Osteocyte (in vitro differentiated cells): ENCODE results near the gene MPPED2. TPM values are rescaled to one million over a fixed set of nuclear protein-coding genes. Genes with fewer than 3 reads are reported as not detected.

Experiments
- DNase-seq: peaks from one replicate; pipeline ENCODE4 v3.0.0; 2021; ENCODE audit warnings: mixed read lengths; ENCODE audit not compliant: unreplicated experiment; ENCODE audit errors: extremely low spot score
- H3K27ac Mint-ChIP-seq: one replicate; pipeline ENCODE4 v1.8.0; 2021; ENCODE audit warnings: mild to moderate bottlenecking, mixed read lengths; ENCODE audit not compliant: unreplicated experiment
- H3K27me3 Mint-ChIP-seq: one replicate; pipeline ENCODE4 v1.8.0; 2021; ENCODE audit warnings: mixed read lengths; ENCODE audit not compliant: unreplicated experiment
- H3K36me3 Mint-ChIP-seq: one replicate; pipeline ENCODE4 v1.8.0; 2021; ENCODE audit warnings: mixed read lengths; ENCODE audit not compliant: unreplicated experiment
- H3K4me1 Mint-ChIP-seq: one replicate; pipeline ENCODE4 v1.8.0; 2021; ENCODE audit warnings: mixed read lengths; ENCODE audit not compliant: unreplicated experiment
- H3K4me3 Mint-ChIP-seq: one replicate; pipeline ENCODE4 v1.8.0; 2021; ENCODE audit warnings: mild to moderate bottlenecking, moderate library complexity, mixed read lengths; ENCODE audit not compliant: unreplicated experiment
- H3K9me3 Mint-ChIP-seq: one replicate; pipeline ENCODE4 v1.8.0; 2021; ENCODE audit warnings: mixed read lengths; ENCODE audit not compliant: unreplicated experiment
- CTCF ChIP-seq: fragments of 200-600 bp; sonication (generic); IDR thresholded peaks from 2 replicates; pipeline ENCODE4 v1.5.0; 2021; ENCODE audit warnings: antibody characterized with exemption, mild to moderate bottlenecking, moderate library complexity
- total RNA-seq: library from RNA; stranded (reverse); gene quantifications from 2 replicates; pipeline ENCODE4 v1.2.1, GENCODE V29; 2021

Gene MPPED2
- total RNA-seq, 1 donor from 2014 or later: not detected

- no peak for DNase-seq
- no peaks in the 10 kb centered on the region for H3K36me3 Mint-ChIP-seq
- no peaks in the 10 kb centered on the region for H3K9me3 Mint-ChIP-seq
- H3K4me3 Mint-ChIP-seq: no peak overlapping the region
- no peaks in the 10 kb centered on the region for H3K4me1 Mint-ChIP-seq
- no peak overlapping the region for H3K27ac Mint-ChIP-seq
- H3K27me3 Mint-ChIP-seq: peaks cover 2% of the 10 kb centered on the region
- no peak for TF ChIP-seq CTCF
Observed at GRCh38 chr11:30463266-30463665, 122.9 kb downstream of the MPPED2 start.

GRCh38 chr11:30462421-30462820, 123.7 kb downstream of the MPPED2 start:
- no peaks in the 10 kb centered on the region for H3K36me3 Mint-ChIP-seq
- no peak for TF ChIP-seq CTCF
- no peak overlapping the region for H3K4me3 Mint-ChIP-seq
- no peak overlapping the region for H3K27ac Mint-ChIP-seq
- no peaks in the 10 kb centered on the region for H3K4me1 Mint-ChIP-seq
- peaks cover 2% of the 10 kb centered on the region for H3K27me3 Mint-ChIP-seq
- H3K9me3 Mint-ChIP-seq: no peaks in the 10 kb centered on the region
- no peak for DNase-seq

- H3K9me3 Mint-ChIP-seq: no peaks in the 10 kb centered on the region
- H3K4me1 Mint-ChIP-seq: no peaks in the 10 kb centered on the region
- H3K4me3 Mint-ChIP-seq: no peak overlapping the region
- peaks cover 2% of the 10 kb centered on the region for H3K27me3 Mint-ChIP-seq
- no peaks in the 10 kb centered on the region for H3K36me3 Mint-ChIP-seq
- no peak for TF ChIP-seq CTCF
- DNase-seq: no peak
- H3K27ac Mint-ChIP-seq: no peak overlapping the region
Observed at GRCh38 chr11:30459821-30460220, 126.3 kb downstream of the MPPED2 start.

GRCh38 chr11:30459306-30459705, 126.8 kb downstream of the MPPED2 start:
- no peak for TF ChIP-seq CTCF
- DNase-seq: no peak
- Mint-ChIP-seq H3K36me3 (no peaks in the 10 kb centered on the region), H3K9me3 (no peaks in the 10 kb centered on the region), H3K4me3 (no peak overlapping the region), H3K27me3 (peaks cover 2% of the 10 kb centered on the region), H3K4me1 (no peaks in the 10 kb centered on the region), H3K27ac (no peak overlapping the region)

GRCh38 chr11:30458541-30458940, 127.6 kb downstream of the MPPED2 start:
- H3K4me1 Mint-ChIP-seq: no peaks in the 10 kb centered on the region
- peaks cover 2% of the 10 kb centered on the region for H3K27me3 Mint-ChIP-seq
- no peak overlapping the region for H3K4me3 Mint-ChIP-seq
- no peaks in the 10 kb centered on the region for H3K9me3 Mint-ChIP-seq
- H3K36me3 Mint-ChIP-seq: no peaks in the 10 kb centered on the region
- DNase-seq: no peak
- no peak for TF ChIP-seq CTCF
- no peak overlapping the region for H3K27ac Mint-ChIP-seq
